HL-60 (cell line): Measurements from ENCODE around the gene CNTNAP4.

ENCODE experiments used
- DNase-seq, 2 experiments: peaks; one replicate each; pipeline ENCODE4 v3.0.0-alpha.2; 2010 to 2020; ENCODE audit warnings: low read depth in 1 of 2, low spot score in 1 of 2
- H3K27ac ChIP-seq: fragments of 250-450 bp; sonication (Bioruptor Pico); replicated peaks from 2 replicates; pipeline ENCODE4 v1.5.1; 2020; ENCODE audit warnings: mild to moderate bottlenecking, moderate library complexity
- H3K27me3 ChIP-seq: fragments of 250-450 bp; sonication (Bioruptor Pico); 2 replicates; pipeline ENCODE4 v1.5.1; 2021; ENCODE audit warnings: mild to moderate bottlenecking, moderate library complexity; ENCODE audit not compliant: insufficient read depth, poor library complexity, severe bottlenecking
- H3K4me3 ChIP-seq: replicated peaks from 2 replicates; pipeline ENCODE4 v1.5.1; 2011; ENCODE audit warnings: mild to moderate bottlenecking, control low read depth, low read length; ENCODE audit not compliant: insufficient read depth
- GABPA ChIP-seq: IDR thresholded peaks from 2 replicates; pipeline ENCODE4 v1.6.1; 2012; ENCODE audit warnings: low read depth
- POLR2AphosphoS5 ChIP-seq: IDR thresholded peaks from 2 replicates; pipeline ENCODE4 v1.6.1; 2012; ENCODE audit warnings: low read depth
- SPI1 ChIP-seq: IDR thresholded peaks from 2 replicates; pipeline ENCODE4 v1.6.1; 2012; ENCODE audit warnings: low read depth, mild to moderate bottlenecking, borderline replicate concordance
- TF ChIP-seq, protein P1 (sequence below): IDR thresholded peaks from 2 replicates; pipeline ENCODE4 v1.6.1; 2012; ENCODE audit warnings: low read depth; ENCODE audit not compliant: insufficient replicate concordance
- TF ChIP-seq, protein P2 (sequence below): IDR thresholded peaks from one replicate; pipeline ENCODE4 v1.5.1; 2011; ENCODE audit warnings: low read length, control low read depth, inconsistent platforms; ENCODE audit not compliant: insufficient read depth

CNTNAP4 gene

DNA sequence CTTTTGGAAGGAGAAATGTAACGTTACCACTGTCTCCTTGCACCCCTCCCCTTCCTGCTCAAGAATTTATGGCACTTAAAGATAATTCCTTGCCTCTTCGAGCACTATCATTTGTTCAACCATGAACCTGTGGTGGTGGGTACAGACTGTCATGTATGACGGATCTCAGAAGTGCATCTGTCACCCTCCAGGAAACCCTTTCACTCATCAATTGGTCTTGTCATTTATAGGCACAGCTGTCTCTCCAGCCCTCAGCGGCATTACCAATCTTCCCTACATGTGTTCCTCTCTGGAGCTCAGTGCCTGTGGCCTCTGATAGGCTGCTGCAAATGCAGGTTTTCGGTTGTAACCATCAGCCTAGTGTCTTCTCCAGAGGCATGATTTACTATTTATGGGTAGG, 15.0 kb downstream of the CNTNAP4 start:
- no peak for DNase-seq
- H3K27ac ChIP-seq: no peak overlapping the region
- TF ChIP-seq, protein P1, sequence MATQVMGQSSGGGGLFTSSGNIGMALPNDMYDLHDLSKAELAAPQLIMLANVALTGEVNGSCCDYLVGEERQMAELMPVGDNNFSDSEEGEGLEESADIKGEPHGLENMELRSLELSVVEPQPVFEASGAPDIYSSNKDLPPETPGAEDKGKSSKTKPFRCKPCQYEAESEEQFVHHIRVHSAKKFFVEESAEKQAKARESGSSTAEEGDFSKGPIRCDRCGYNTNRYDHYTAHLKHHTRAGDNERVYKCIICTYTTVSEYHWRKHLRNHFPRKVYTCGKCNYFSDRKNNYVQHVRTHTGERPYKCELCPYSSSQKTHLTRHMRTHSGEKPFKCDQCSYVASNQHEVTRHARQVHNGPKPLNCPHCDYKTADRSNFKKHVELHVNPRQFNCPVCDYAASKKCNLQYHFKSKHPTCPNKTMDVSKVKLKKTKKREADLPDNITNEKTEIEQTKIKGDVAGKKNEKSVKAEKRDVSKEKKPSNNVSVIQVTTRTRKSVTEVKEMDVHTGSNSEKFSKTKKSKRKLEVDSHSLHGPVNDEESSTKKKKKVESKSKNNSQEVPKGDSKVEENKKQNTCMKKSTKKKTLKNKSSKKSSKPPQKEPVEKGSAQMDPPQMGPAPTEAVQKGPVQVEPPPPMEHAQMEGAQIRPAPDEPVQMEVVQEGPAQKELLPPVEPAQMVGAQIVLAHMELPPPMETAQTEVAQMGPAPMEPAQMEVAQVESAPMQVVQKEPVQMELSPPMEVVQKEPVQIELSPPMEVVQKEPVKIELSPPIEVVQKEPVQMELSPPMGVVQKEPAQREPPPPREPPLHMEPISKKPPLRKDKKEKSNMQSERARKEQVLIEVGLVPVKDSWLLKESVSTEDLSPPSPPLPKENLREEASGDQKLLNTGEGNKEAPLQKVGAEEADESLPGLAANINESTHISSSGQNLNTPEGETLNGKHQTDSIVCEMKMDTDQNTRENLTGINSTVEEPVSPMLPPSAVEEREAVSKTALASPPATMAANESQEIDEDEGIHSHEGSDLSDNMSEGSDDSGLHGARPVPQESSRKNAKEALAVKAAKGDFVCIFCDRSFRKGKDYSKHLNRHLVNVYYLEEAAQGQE: no peak
- TF ChIP-seq, protein P2, sequence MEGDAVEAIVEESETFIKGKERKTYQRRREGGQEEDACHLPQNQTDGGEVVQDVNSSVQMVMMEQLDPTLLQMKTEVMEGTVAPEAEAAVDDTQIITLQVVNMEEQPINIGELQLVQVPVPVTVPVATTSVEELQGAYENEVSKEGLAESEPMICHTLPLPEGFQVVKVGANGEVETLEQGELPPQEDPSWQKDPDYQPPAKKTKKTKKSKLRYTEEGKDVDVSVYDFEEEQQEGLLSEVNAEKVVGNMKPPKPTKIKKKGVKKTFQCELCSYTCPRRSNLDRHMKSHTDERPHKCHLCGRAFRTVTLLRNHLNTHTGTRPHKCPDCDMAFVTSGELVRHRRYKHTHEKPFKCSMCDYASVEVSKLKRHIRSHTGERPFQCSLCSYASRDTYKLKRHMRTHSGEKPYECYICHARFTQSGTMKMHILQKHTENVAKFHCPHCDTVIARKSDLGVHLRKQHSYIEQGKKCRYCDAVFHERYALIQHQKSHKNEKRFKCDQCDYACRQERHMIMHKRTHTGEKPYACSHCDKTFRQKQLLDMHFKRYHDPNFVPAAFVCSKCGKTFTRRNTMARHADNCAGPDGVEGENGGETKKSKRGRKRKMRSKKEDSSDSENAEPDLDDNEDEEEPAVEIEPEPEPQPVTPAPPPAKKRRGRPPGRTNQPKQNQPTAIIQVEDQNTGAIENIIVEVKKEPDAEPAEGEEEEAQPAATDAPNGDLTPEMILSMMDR: no peak
- TF ChIP-seq SPI1: no peak
- no peak for TF ChIP-seq POLR2AphosphoS5
- no peak for TF ChIP-seq GABPA
- no peak overlapping the region for H3K4me3 ChIP-seq
- H3K27me3 ChIP-seq: no peaks in the 10 kb centered on the region

DNA sequence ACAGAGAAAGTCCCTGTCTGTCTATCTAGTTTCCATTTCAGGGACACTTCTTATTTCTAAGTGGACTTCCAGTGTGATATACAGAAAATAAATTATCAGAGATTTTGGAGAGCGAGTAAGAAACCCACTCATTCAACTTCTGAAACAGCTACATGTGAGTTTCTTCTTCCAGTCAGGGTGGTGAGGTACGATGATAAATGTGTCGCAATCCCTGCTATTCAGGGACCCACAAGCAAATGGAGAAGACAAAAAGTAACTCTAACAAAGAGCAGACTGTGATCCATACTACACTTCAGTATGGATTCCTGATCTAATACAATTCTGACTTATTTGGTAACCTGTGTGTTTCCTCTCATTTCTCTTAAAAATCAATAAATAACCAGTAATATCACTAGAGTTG, 16.8 kb downstream of the CNTNAP4 start:
- H3K27me3 ChIP-seq: no peaks in the 10 kb centered on the region
- TF ChIP-seq GABPA (no peak), SPI1 (no peak), POLR2AphosphoS5 (no peak)
- TF ChIP-seq, protein P2: no peak
- TF ChIP-seq, protein P1: no peak
- no peak overlapping the region for H3K27ac ChIP-seq
- DNase-seq: no peak
- H3K4me3 ChIP-seq: no peak overlapping the region

DNA sequence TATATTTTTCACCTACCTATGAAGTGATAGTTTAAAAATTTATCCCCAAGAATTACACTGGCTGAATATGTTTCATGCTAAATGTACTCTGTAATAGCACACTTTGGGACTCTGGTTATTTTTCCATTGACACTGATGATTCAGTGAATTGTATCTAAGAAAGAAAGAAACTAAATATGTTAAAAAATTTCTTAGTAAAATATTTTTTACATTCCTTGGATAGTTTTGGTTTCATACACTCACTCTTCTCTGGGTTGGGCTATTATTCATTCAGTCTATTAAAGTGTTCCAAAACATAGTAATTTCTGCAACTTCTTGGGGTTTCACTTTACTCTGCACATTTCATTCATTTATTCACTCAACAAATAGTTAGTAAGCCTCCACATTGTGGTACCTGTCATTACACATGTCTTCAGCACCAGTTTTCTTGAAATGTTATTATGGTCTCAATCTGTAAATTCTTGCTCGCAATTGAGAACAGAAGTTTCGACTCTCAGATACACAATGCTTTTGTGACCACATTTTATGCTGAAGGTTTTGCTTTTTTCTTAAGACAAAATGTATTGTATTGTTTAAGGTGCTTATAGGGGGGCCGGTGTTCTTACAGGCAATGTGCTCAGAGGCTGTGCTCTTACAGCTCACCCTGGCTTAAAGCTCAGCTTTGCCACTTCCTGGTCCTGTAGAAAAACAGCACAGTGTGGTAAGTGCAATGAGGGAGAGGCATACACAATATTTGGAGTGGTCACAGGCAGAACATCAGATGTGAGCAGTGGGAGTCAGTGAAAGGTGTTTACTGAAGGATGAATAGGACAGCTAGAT, 17.4 kb downstream of the CNTNAP4 start:
- H3K4me3 ChIP-seq: no peak overlapping the region
- TF ChIP-seq GABPA (no peak), POLR2AphosphoS5 (no peak), SPI1 (no peak)
- TF ChIP-seq, protein P1: no peak
- TF ChIP-seq, protein P2: no peak
- no peaks in the 10 kb centered on the region for H3K27me3 ChIP-seq
- no peak overlapping the region for H3K27ac ChIP-seq
- DNase-seq: no peak
